Measurements from ENCODE around the gene SIVA1. TPM values are rescaled to one million over a fixed set of nuclear protein-coding genes. Genes with fewer than 3 reads are reported as not detected.

SIVA1 gene
- total and polyA plus RNA-seq, 2 of the 8 experiments (the other 6 are each of a cell fraction or from before 2014, with no cell fraction given): 123 to 589 TPM

DNA sequence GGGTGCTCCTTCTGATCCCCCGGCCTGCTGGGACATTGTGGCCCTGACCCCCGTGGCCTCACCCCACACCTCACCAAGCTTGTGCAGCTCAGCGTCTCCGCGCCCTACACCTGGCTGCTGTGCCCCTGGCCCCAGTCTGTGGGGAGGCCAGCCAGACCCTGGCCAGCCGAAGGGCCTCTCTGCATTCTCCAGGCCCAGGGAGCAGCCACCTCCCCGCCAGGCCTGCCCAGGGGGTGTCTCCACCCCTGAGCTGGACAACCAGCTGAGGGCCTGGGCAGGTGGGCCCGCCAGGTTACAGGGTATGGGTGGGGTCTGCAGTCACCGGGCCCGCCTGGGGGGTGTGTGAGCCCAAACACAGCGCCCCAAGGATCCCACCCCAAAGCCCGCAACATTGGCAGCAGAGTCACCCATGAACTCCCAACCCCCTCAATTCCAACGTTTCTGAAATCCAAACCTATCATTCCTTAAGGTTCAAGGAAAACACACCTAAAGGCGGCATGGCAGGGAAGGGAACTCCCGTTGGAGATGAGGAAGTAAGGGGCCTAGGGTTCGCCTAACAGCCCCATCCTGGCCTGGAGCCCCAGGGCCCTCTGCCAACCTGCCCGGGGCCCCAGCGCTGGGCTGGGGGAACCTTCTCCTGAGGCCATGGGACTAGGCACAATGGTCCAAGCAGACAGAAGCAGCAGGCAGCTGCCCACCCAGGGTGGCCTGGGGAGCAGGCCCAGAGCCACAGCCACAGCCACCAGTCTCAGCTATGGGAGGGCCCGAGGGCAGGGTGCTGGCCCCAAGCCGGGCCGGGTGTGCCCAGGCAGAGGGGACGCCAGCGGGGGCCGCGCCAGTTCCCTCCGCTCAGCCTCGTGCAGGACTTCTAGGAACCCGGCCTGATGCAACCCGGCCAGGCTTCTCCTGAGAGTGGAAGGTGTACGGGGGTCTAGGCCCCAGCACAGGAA lies 34.1 kb downstream of the SIVA1 start:
- no peak overlapping the region for H4K5ac ChIP-seq (ENCODE audit: insufficient read length, low read depth, low read length)
- H3K27ac ChIP-seq (ENCODE audit: low read depth, low read length): no peak overlapping the region
- 92% methylated on average over 30 of the region's 30 CpGs; no CpG with 5 or more reads in 1 of the 2 experiments for WGBS, 2 experiments (ENCODE audit: extremely low coverage in 1 of 2, insufficient coverage in 1 of 2, insufficient read length in 1 of 2, insufficient replicate concordance in 2 of 2, low coverage in 1 of 2, low lambda C conversion rate in 2 of 2, missing lambda C conversion rate in 1 of 2)
- ChIA-PET POLR2A (ENCODE audit: partially characterized antibody) (interaction anchor here (1.5 kb wide), 1 partner anchor 11 kb away, joined by 3 read pairs; no protein-coding TSS in a partner anchor), CTCF (ENCODE audit: partially characterized antibody) (interaction anchor here (0.6 to 11.1 kb wide), 4 partner anchors 17 to 634 kb away, joined by 3 to 110 read pairs (median 16); no protein-coding TSS in a partner anchor)
- H2BK20ac ChIP-seq (ENCODE audit: low read length): no peak overlapping the region
- H3K14ac ChIP-seq (ENCODE audit: insufficient read length): no peak overlapping the region
- H3K27me3 ChIP-seq (replicated peaks in 1 of 4; ENCODE audit: control insufficient read depth in 3 of 4, extremely low read depth in 1 of 4, insufficient read depth in 3 of 4, low read length in 3 of 4): no peaks in the 10 kb centered on the region
- H3K18ac ChIP-seq (ENCODE audit: extremely low read depth, low read length): no peak overlapping the region
- no peaks in the 10 kb centered on the region for H3K9me3 ChIP-seq (ENCODE audit: insufficient read depth in 2 of 2, low read depth in 1 of 2, low read length in 1 of 2)
- H2AK5ac ChIP-seq (ENCODE audit: low read depth, low read length): no peak overlapping the region
- H3K23me2 ChIP-seq (ENCODE audit: low read depth, low read length): no peaks in the 10 kb centered on the region
- no peak overlapping the region for H3K23ac ChIP-seq (ENCODE audit: insufficient read length)
- no peak overlapping the region for H3K56ac ChIP-seq (replicated peaks; ENCODE audit: insufficient read length, low read depth, low read length)
- no peaks in the 10 kb centered on the region; the same call in none of the 2 replicates for H3K79me1 ChIP-seq (ENCODE audit: low read depth, low read length)
- H3K4me1 ChIP-seq (replicated peaks in 1 of 4; ENCODE audit: control insufficient read depth in 3 of 4, insufficient read depth in 4 of 4, low read length in 3 of 4): no peaks in the 10 kb centered on the region
- H3K79me2 ChIP-seq (ENCODE audit: control insufficient read depth in 1 of 2, insufficient read depth in 2 of 2, low read length in 2 of 2): no peaks in the 10 kb centered on the region; a peak in 1 of 4 replicates
- no peak overlapping the region for H2BK15ac ChIP-seq (ENCODE audit: low read length)
- no peak overlapping the region for H2BK5ac ChIP-seq (ENCODE audit: low read depth, low read length)
- H3K36me3 ChIP-seq (ENCODE audit: control insufficient read depth in 2 of 4, insufficient read depth in 4 of 4, low read length in 3 of 4): peaks cover 0 to 4% (median 0%) of the 10 kb centered on the region in 4 experiments; a peak in 3 of 8 replicates
- peaks cover 25 to 26% of the 10 kb centered on the region in 2 experiments for H4K20me1 ChIP-seq (replicated peaks in 1 of 2; ENCODE audit: control insufficient read depth in 1 of 2, insufficient read depth in 2 of 2, low read length in 2 of 2)
- H3K9ac ChIP-seq (replicated peaks in 1 of 4; ENCODE audit: extremely low read depth in 1 of 4, low read depth in 3 of 4, low read length in 3 of 4): no peak overlapping the region
- no peak overlapping the region for H3K4ac ChIP-seq (replicated peaks; ENCODE audit: insufficient read length, low read depth, low read length)
- DNase-seq (ENCODE audit: low read depth in 1 of 2, low spot score in 2 of 2) (no peak), FAIRE-seq (no peak)
- no peak overlapping the region for H2BK12ac ChIP-seq (ENCODE audit: low read depth, low read length)
- H4K8ac ChIP-seq (ENCODE audit: extremely low read depth, insufficient read depth, low read length): no peak overlapping the region
- H2BK120ac ChIP-seq (replicated peaks; ENCODE audit: low read depth, low read length): no peak overlapping the region
- H2AFZ ChIP-seq (ENCODE audit: low read length): no peak overlapping the region
- no peak overlapping the region for H3K4me3 ChIP-seq (ENCODE audit: extremely low read depth in 1 of 4, insufficient read depth in 2 of 4, low read depth in 3 of 4, low read length in 4 of 4)
- no peak overlapping the region for H4K91ac ChIP-seq (replicated peaks; ENCODE audit: insufficient read length, low read length)
- H3K4me2 ChIP-seq (ENCODE audit: insufficient read depth in 1 of 2, low read depth in 2 of 2, low read length in 2 of 2): no peak overlapping the region
- TF ChIP-seq, protein P1, sequence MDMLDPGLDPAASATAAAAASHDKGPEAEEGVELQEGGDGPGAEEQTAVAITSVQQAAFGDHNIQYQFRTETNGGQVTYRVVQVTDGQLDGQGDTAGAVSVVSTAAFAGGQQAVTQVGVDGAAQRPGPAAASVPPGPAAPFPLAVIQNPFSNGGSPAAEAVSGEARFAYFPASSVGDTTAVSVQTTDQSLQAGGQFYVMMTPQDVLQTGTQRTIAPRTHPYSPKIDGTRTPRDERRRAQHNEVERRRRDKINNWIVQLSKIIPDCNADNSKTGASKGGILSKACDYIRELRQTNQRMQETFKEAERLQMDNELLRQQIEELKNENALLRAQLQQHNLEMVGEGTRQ (IDR thresholded peaks at IDR 0.05; ENCODE audit: low read length): no peak
- TF ChIP-seq POU5F1 (IDR thresholded peaks at IDR 0.05; ENCODE audit: low read depth, low read length) (no peak), SIN3A (conservative IDR thresholded peaks at IDR 0.05 in 1 of 2, IDR thresholded peaks at IDR 0.05 in 1 of 2; ENCODE audit: low read depth in 1 of 2, low read length in 2 of 2) (no peak), RAD21 (IDR thresholded peaks at IDR 0.05 in 1 of 2, conservative IDR thresholded peaks at IDR 0.05 in 1 of 2; ENCODE audit: low read depth in 2 of 2, low read length in 2 of 2) (no peak), CHD1 (IDR thresholded peaks at IDR 0.05; ENCODE audit: low read depth, low read length) (no peak), POLR2A (IDR thresholded peaks at IDR 0.05; ENCODE audit: control extremely low read depth in 1 of 2, low read depth in 2 of 2, low read length in 2 of 2) (no peak), CREB1 (IDR thresholded peaks at IDR 0.05) (no peak), HDAC6 (IDR thresholded peaks at IDR 0.05; ENCODE audit: low read depth, low read length) (no peak), ASH2L (IDR thresholded peaks at IDR 0.05; ENCODE audit: low read length) (no peak), NANOG (IDR thresholded peaks at IDR 0.05; ENCODE audit: insufficient read depth, low read depth, low read length, poor library complexity, severe bottlenecking) (no peak)
